Tibial artery (tissue), 4 donors: ENCODE measurements around the gene HGS.

Experiments
- DNase-seq, 2 donors: peaks; one replicate each; pipeline ENCODE4 v3.0.0-alpha.2; 2019
- H3K27ac ChIP-seq, 2 donors: fragments of 200-600 bp; sonication (generic) in 1 of 2; 1 replicate in 1 of 2; 2 replicates in 1 of 2; pipeline ENCODE4 v1.5.1; 2018 to 2019; ENCODE audit warnings: mild to moderate bottlenecking in 1 of 2
- H3K27me3 ChIP-seq, 2 donors: fragments of 200-600 bp; sonication (generic) in 1 of 2; one replicate each; pipeline versions ENCODE4 v1.5.1 to v1.6.0; 2016 to 2019
- H3K36me3 ChIP-seq, 3 donors: fragments of 200-600 bp; sonication (generic) in 2 of 3; one replicate each; pipeline ENCODE4 v1.5.1; 2016 to 2019; ENCODE audit warnings: mild to moderate bottlenecking in 2 of 3
- H3K4me1 ChIP-seq, 4 donors: fragments of 200-600 bp; sonication (generic) in 2 of 4; 1 replicate in 3 of 4; 2 replicates in 1 of 4; pipeline ENCODE4 v1.5.1; 2016 to 2019
- H3K4me3 ChIP-seq, 2 donors: fragments of 200-600 bp; sonication (generic) in 1 of 2; 1 replicate in 1 of 2; 2 replicates in 1 of 2; pipeline ENCODE4 v1.5.1; 2018 to 2019; ENCODE audit warnings: mild to moderate bottlenecking in 2 of 2
- H3K9me3 ChIP-seq, 3 donors: fragments of 200-600 bp; sonication (generic) in 1 of 3; one replicate each; pipeline ENCODE4 v1.5.1; 2016 to 2019
- CTCF ChIP-seq, 2 experiments: fragments of 200-600 bp in 1 of 2; fragments of 450-650 bp in 1 of 2; IDR thresholded peaks; one replicate each; pipeline ENCODE4 v1.5.1; 2017 to 2019; ENCODE audit warnings: antibody characterized with exemption in 2 of 2, mild to moderate bottlenecking in 1 of 2, moderate library complexity in 1 of 2
- intact Hi-C: fragments of 100-400 bp; cut with DNase I; formaldehyde crosslinking; loops from one replicate; pipeline ENCODE4 v1.15.0; 2023; ENCODE audit warnings: low total_unique reads

Gene HGS

GRCh38 chr17:81687770-81688541 is 4.1 kb downstream of the HGS start:
- Histone ChIP-seq H3K4me3 (no peak overlapping the region), H3K27me3 (no peaks in the 10 kb centered on the region), H3K36me3 (peaks cover 63 to 76% (median 71%) of the 10 kb centered on the region in 3 donors), H3K4me1 (peaks cover 0 to 30% (median 20%) of the 10 kb centered on the region in 4 donors), H3K9me3 (no peaks in the 10 kb centered on the region), H3K27ac (no peak overlapping the region)
- intact Hi-C loops, result no loop called here
- no peak for DNase-seq
- no peak for TF ChIP-seq CTCF (IDR thresholded peaks at IDR 0.05)

GRCh38 chr17:81688616-81689015 is 4.8 kb downstream of the HGS start:
- DNase-seq, result no peak
- no peak overlapping the region for H3K4me3 ChIP-seq
- H3K4me1 ChIP-seq, result peaks cover 0 to 26% (median 18%) of the 10 kb centered on the region in 4 donors
- no peak overlapping the region for H3K27ac ChIP-seq
- no peaks in the 10 kb centered on the region for H3K9me3 ChIP-seq
- no peak for TF ChIP-seq CTCF (IDR thresholded peaks at IDR 0.05)
- intact Hi-C loops, result no loop called here
- H3K27me3 ChIP-seq, result no peaks in the 10 kb centered on the region
- H3K36me3 ChIP-seq, result peaks cover 68 to 83% (median 78%) of the 10 kb centered on the region in 3 donors

GRCh38 chr17:81690066-81690465 is 6.3 kb downstream of the HGS start:
- DNase-seq, result no peak
- Histone ChIP-seq H3K9me3 (no peaks in the 10 kb centered on the region), H3K4me1 (peaks cover 0 to 19% (median 11%) of the 10 kb centered on the region in 4 donors), H3K4me3 (no peak overlapping the region), H3K27ac (no peak overlapping the region), H3K36me3 (peaks cover 75 to 97% (median 92%) of the 10 kb centered on the region in 3 donors), H3K27me3 (no peaks in the 10 kb centered on the region)
- TF ChIP-seq CTCF (IDR thresholded peaks at IDR 0.05), result no peak
- intact Hi-C loops, result no loop called here

GRCh38 chr17:81690549-81690948 is 6.7 kb downstream of the HGS start:
- Histone ChIP-seq H3K27me3 (no peaks in the 10 kb centered on the region), H3K27ac (no peak overlapping the region), H3K4me1 (peaks cover 0 to 14% (median 6%) of the 10 kb centered on the region in 4 donors), H3K36me3 (peaks cover 80 to 100% (median 97%) of the 10 kb centered on the region in 3 donors), H3K9me3 (no peaks in the 10 kb centered on the region), H3K4me3 (no peak overlapping the region)
- no peak for TF ChIP-seq CTCF (IDR thresholded peaks at IDR 0.05)
- DNase-seq, result no peak
- intact Hi-C loops, result no loop called here

GRCh38 chr17:81691196-81691595 is 7.4 kb downstream of the HGS start:
- no peak overlapping the region for H3K27ac ChIP-seq
- no peak for TF ChIP-seq CTCF (IDR thresholded peaks at IDR 0.05)
- H3K9me3 ChIP-seq, result no peaks in the 10 kb centered on the region
- H3K27me3 ChIP-seq, result no peaks in the 10 kb centered on the region
- peaks cover 0 to 8% (median 2%) of the 10 kb centered on the region in 4 donors for H3K4me1 ChIP-seq
- no peak overlapping the region for H3K4me3 ChIP-seq
- intact Hi-C loops, result no loop called here
- peaks cover 86 to 100% (median 100%) of the 10 kb centered on the region in 3 donors for H3K36me3 ChIP-seq
- DNase-seq, result no peak
